HepG2 (cell line): ENCODE results near the gene CRAT. TPM values are rescaled to one million over a fixed set of nuclear protein-coding genes. Genes with fewer than 3 reads are reported as not detected.

ENCODE experiments used
- CHD4 ChIP-seq: fragments of 200-600 bp; sonication (generic); IDR thresholded peaks from 2 replicates; pipeline ENCODE4 v1.7.0; 2017; ENCODE audit warnings: mild to moderate bottlenecking, low read length, borderline replicate concordance
- HNRNPL ChIP-seq: fragments of 200-400 bp; formaldehyde crosslinking; IDR thresholded peaks from 2 replicates; pipeline ENCODE4 v1.6.1; 2017; ENCODE audit warnings: mild to moderate bottlenecking, low read depth, low read length
- HOXA9 ChIP-seq: sonication (generic); formaldehyde crosslinking; IDR thresholded peaks from 2 replicates; pipeline ENCODE4 v1.8.1; 2022; ENCODE audit warnings: missing genetic modification reagents, mild to moderate bottlenecking, moderate library complexity, borderline replicate concordance
- KMT2A ChIP-seq: sonication (generic); formaldehyde crosslinking; IDR thresholded peaks from 2 replicates; pipeline ENCODE4 v1.4.0; 2020; ENCODE audit warnings: missing genetic modification reagents
- RORA ChIP-seq: sonication (generic); formaldehyde crosslinking; IDR thresholded peaks from 2 replicates; pipeline ENCODE4 v1.5.0; 2020; ENCODE audit warnings: mild to moderate bottlenecking, missing genetic modification reagents, moderate library complexity
- TCF7 ChIP-seq: sonication (generic); IDR thresholded peaks from 2 replicates; pipeline ENCODE4 v1.6.1; 2016; ENCODE audit warnings: antibody characterized with exemption, low read depth
- ZBTB7B ChIP-seq: sonication (generic); formaldehyde crosslinking; IDR thresholded peaks from 2 replicates; pipeline ENCODE4 v1.4.0; 2020; ENCODE audit warnings: missing genetic modification reagents
- ZIK1 ChIP-seq: sonication (generic); formaldehyde crosslinking; IDR thresholded peaks from 2 replicates; pipeline ENCODE4 v1.5.0; 2020; ENCODE audit warnings: mild to moderate bottlenecking, low read depth, missing genetic modification reagents, borderline replicate concordance
- ZNF30 ChIP-seq: sonication (generic); formaldehyde crosslinking; IDR thresholded peaks from 2 replicates; pipeline ENCODE4 v1.5.0; 2020; ENCODE audit warnings: mild to moderate bottlenecking, missing genetic modification reagents
- ZNF34 ChIP-seq: sonication (generic); formaldehyde crosslinking; IDR thresholded peaks from 2 replicates; pipeline ENCODE4 v1.4.0; 2020; ENCODE audit warnings: mild to moderate bottlenecking, missing genetic modification reagents, borderline replicate concordance
- ZZZ3 ChIP-seq: sonication (generic); formaldehyde crosslinking; IDR thresholded peaks from 2 replicates; pipeline ENCODE4 v1.4.0; 2020; ENCODE audit warnings: missing genetic modification reagents, mild to moderate bottlenecking, borderline replicate concordance
- polyA plus RNA-seq, 8 experiments: library from polyadenylated mRNA; depleted of rRNA in 3 of 8; stranded (reverse) in 7 of 8; unstranded in 1 of 8; fragments of >200 nt; fragmentation: Illumina TruSeq in 4 of 8; extraction: Trizol in 4 of 8; gene quantifications; 2 replicates each; pipeline versions ENCODE4 v1.2.1 to v1.2.3, GENCODE V29; 2011 to 2016; ENCODE audit warnings: low read depth in 4 of 8, missing spikeins in 1 of 8, mixed read lengths in 1 of 8; ENCODE audit not compliant: insufficient read depth in 1 of 8
- total RNA-seq, 5 experiments: library from RNA; depleted of rRNA; stranded (reverse); fragments of >200 nt; fragmentation: Illumina TruSeq; extraction: Trizol; gene quantifications; 2 replicates each; pipeline ENCODE4 v1.2.3, GENCODE V29; 2016; ENCODE audit warnings: low read depth in 1 of 5
- TF ChIP-seq, protein P1 (sequence below): sonication (generic); formaldehyde crosslinking; IDR thresholded peaks from 2 replicates; pipeline ENCODE4 v1.4.0; 2020; ENCODE audit warnings: mild to moderate bottlenecking, missing genetic modification reagents, borderline replicate concordance
- TF ChIP-seq, protein P2 (sequence below): sonication (generic); formaldehyde crosslinking; IDR thresholded peaks from 2 replicates; pipeline ENCODE4 v1.5.1; 2020; ENCODE audit warnings: missing genetic modification reagents, mild to moderate bottlenecking, borderline replicate concordance
- TF ChIP-seq, protein P3 (sequence below): sonication (generic); formaldehyde crosslinking; IDR thresholded peaks from 2 replicates; pipeline ENCODE4 v1.4.0; 2020; ENCODE audit warnings: missing genetic modification reagents
- TF ChIP-seq, protein P4 (sequence below), 2 experiments: IDR thresholded peaks; 2 replicates each; pipeline ENCODE4 v1.6.1; 2011 to 2012; ENCODE audit warnings: low read length in 2 of 2, borderline replicate concordance in 1 of 2, low read depth in 1 of 2, mild to moderate bottlenecking in 1 of 2, moderate library complexity in 1 of 2

The CRAT gene
- total and polyA plus RNA-seq, 2 of the 13 experiments (the other 11 are each of a cell fraction or from before 2014, with no cell fraction given), result 26.1 to 26.6 TPM

DNA sequence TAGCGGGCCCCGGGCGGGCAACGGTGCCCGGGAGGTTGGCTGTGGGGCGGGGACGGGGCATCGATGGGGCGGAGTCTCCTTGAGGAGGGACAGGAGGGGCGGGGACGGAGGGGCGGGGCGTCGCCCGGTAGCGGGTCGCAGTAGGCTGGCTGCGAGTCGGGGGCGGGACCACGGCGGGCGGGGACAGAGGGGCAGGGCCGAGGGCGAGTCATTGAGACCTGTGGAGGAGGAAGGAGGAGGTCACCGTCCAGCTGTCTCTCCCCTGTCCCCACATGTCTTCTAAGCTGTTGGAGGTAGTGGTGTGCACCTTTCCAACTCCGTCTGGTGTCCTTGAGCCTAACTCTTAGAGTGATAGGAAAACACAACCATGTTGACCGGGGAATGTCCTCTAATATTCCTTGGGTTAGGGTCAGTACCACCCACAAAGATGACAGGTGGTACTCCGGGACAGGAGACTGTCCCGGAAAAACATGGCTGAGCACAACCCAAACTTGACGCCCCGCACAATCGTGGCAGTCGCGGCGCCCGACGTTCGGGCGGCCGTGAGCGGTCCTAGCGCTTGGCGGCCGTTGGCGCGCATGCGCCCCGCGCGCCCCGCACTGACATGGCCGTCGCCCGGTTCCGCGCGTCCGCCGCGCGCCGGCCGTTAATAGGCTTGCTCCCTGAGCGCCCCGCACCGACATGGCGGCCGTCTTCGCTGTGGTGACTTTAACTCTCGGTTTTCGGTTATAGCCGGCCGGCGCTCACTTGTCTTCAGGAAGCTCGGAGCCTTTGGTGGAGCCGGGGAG, at the start of gene CRAT, which contains the start of gene PTPA (continued):
- TF ChIP-seq, protein P1, sequence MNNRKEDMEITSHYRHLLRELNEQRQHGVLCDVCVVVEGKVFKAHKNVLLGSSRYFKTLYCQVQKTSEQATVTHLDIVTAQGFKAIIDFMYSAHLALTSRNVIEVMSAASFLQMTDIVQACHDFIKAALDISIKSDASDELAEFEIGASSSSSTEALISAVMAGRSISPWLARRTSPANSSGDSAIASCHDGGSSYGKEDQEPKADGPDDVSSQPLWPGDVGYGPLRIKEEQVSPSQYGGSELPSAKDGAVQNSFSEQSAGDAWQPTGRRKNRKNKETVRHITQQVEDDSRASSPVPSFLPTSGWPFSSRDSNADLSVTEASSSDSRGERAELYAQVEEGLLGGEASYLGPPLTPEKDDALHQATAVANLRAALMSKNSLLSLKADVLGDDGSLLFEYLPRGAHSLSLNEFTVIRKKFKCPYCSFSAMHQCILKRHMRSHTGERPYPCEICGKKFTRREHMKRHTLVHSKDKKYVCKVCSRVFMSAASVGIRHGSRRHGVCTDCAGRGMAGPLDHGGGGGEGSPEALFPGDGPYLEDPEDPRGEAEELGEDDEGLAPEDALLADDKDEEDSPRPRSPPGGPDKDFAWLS (CRISPR knock-in tag), result no peak
- TF ChIP-seq, protein P2, sequence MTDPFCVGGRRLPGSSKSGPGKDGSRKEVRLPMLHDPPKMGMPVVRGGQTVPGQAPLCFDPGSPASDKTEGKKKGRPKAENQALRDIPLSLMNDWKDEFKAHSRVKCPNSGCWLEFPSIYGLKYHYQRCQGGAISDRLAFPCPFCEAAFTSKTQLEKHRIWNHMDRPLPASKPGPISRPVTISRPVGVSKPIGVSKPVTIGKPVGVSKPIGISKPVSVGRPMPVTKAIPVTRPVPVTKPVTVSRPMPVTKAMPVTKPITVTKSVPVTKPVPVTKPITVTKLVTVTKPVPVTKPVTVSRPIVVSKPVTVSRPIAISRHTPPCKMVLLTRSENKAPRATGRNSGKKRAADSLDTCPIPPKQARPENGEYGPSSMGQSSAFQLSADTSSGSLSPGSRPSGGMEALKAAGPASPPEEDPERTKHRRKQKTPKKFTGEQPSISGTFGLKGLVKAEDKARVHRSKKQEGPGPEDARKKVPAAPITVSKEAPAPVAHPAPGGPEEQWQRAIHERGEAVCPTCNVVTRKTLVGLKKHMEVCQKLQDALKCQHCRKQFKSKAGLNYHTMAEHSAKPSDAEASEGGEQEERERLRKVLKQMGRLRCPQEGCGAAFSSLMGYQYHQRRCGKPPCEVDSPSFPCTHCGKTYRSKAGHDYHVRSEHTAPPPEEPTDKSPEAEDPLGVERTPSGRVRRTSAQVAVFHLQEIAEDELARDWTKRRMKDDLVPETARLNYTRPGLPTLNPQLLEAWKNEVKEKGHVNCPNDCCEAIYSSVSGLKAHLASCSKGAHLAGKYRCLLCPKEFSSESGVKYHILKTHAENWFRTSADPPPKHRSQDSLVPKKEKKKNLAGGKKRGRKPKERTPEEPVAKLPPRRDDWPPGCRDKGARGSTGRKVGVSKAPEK (CRISPR knock-in tag), result no peak
- TF ChIP-seq RORA (no peak), ZNF30 (CRISPR knock-in tag) (0 out of 2 replicates have a peak, but pooled peaks have one; percentile 21), ZIK1 (CRISPR knock-in tag) (peak; percentile 24; the same call in 1 of the 2 replicates), HNRNPL (no peak), ZZZ3 (CRISPR knock-in tag) (peak; percentile 75), ZNF34 (CRISPR knock-in tag) (no peak), KMT2A (no peak), TCF7 (no peak), HOXA9 (CRISPR knock-in tag) (no peak), CHD4 (no peak), ZBTB7B (CRISPR knock-in tag) (no peak)
- TF ChIP-seq, protein P3, sequence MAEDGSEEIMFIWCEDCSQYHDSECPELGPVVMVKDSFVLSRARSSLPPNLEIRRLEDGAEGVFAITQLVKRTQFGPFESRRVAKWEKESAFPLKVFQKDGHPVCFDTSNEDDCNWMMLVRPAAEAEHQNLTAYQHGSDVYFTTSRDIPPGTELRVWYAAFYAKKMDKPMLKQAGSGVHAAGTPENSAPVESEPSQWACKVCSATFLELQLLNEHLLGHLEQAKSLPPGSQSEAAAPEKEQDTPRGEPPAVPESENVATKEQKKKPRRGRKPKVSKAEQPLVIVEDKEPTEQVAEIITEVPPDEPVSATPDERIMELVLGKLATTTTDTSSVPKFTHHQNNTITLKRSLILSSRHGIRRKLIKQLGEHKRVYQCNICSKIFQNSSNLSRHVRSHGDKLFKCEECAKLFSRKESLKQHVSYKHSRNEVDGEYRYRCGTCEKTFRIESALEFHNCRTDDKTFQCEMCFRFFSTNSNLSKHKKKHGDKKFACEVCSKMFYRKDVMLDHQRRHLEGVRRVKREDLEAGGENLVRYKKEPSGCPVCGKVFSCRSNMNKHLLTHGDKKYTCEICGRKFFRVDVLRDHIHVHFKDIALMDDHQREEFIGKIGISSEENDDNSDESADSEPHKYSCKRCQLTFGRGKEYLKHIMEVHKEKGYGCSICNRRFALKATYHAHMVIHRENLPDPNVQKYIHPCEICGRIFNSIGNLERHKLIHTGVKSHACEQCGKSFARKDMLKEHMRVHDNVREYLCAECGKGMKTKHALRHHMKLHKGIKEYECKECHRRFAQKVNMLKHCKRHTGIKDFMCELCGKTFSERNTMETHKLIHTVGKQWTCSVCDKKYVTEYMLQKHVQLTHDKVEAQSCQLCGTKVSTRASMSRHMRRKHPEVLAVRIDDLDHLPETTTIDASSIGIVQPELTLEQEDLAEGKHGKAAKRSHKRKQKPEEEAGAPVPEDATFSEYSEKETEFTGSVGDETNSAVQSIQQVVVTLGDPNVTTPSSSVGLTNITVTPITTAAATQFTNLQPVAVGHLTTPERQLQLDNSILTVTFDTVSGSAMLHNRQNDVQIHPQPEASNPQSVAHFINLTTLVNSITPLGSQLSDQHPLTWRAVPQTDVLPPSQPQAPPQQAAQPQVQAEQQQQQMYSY (CRISPR knock-in tag), result no peak
- TF ChIP-seq, protein P4, sequence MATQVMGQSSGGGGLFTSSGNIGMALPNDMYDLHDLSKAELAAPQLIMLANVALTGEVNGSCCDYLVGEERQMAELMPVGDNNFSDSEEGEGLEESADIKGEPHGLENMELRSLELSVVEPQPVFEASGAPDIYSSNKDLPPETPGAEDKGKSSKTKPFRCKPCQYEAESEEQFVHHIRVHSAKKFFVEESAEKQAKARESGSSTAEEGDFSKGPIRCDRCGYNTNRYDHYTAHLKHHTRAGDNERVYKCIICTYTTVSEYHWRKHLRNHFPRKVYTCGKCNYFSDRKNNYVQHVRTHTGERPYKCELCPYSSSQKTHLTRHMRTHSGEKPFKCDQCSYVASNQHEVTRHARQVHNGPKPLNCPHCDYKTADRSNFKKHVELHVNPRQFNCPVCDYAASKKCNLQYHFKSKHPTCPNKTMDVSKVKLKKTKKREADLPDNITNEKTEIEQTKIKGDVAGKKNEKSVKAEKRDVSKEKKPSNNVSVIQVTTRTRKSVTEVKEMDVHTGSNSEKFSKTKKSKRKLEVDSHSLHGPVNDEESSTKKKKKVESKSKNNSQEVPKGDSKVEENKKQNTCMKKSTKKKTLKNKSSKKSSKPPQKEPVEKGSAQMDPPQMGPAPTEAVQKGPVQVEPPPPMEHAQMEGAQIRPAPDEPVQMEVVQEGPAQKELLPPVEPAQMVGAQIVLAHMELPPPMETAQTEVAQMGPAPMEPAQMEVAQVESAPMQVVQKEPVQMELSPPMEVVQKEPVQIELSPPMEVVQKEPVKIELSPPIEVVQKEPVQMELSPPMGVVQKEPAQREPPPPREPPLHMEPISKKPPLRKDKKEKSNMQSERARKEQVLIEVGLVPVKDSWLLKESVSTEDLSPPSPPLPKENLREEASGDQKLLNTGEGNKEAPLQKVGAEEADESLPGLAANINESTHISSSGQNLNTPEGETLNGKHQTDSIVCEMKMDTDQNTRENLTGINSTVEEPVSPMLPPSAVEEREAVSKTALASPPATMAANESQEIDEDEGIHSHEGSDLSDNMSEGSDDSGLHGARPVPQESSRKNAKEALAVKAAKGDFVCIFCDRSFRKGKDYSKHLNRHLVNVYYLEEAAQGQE (IDR thresholded peaks at IDR 0.05; ENCODE audit: borderline replicate concordance in 1 of 2, low read depth in 1 of 2, low read length in 2 of 2), result peak in 1 of 2 experiments; percentile 66; a peak in 1 of 4 replicates
